Heart left ventricle (tissue), 16 donors: ENCODE data around the gene AKAP5. TPM values are rescaled to one million over a fixed set of nuclear protein-coding genes. Genes with fewer than 3 reads are reported as not detected.

Source experiments
- ATAC-seq, 4 donors: fragments of 200-7000 bp; cut with Tn5 transposase; one replicate each; pipeline ENCODE4 v1.9.1; 2020 to 2022; ENCODE audit warnings: moderate library complexity in 4 of 4, mild to moderate bottlenecking in 3 of 4, moderate number of reproducible peaks in 1 of 4
- DNase-seq, 5 donors: peaks; one replicate each; pipeline ENCODE4 v3.0.0-alpha.2; 2020
- H3K27ac ChIP-seq, 12 donors: fragments of 200-600 bp; sonication (generic) in 4 of 12; one replicate each; pipeline versions ENCODE4 v1.5.0 to v1.8.0; 2016 to 2022; ENCODE audit warnings: mild to moderate bottlenecking in 2 of 12
- H3K27me3 ChIP-seq, 9 donors: fragments of 200-600 bp; sonication (generic) in 2 of 9; one replicate each; pipeline versions ENCODE4 v1.5.1 to v1.8.0; 2016 to 2022; ENCODE audit warnings: mild to moderate bottlenecking in 3 of 9
- H3K36me3 ChIP-seq, 9 donors: fragments of 200-600 bp; sonication (generic) in 2 of 9; one replicate each; pipeline versions ENCODE4 v1.5.0 to v1.8.0; 2018 to 2022; ENCODE audit warnings: mild to moderate bottlenecking in 2 of 9
- H3K4me1 ChIP-seq, 12 donors: fragments of 200-600 bp; sonication (generic) in 4 of 12; one replicate each; pipeline versions ENCODE4 v1.5.0 to v1.8.0; 2016 to 2022; ENCODE audit warnings: mild to moderate bottlenecking in 3 of 12
- H3K4me3 ChIP-seq, 12 donors: fragments of 200-600 bp; sonication (generic) in 4 of 12; one replicate each; pipeline versions ENCODE4 v1.5.0 to v1.8.0; 2017 to 2022; ENCODE audit warnings: mild to moderate bottlenecking in 9 of 12, moderate library complexity in 4 of 12
- H3K9me3 ChIP-seq, 12 donors: fragments of 200-600 bp; sonication (generic) in 4 of 12; one replicate each; pipeline versions ENCODE4 v1.5.0 to v1.8.0; 2016 to 2022; ENCODE audit warnings: mild to moderate bottlenecking in 1 of 12
- CTCF ChIP-seq, 12 donors: fragments of 200-600 bp; sonication (generic) in 4 of 12; IDR thresholded peaks; one replicate each; pipeline versions ENCODE4 v1.5.0 to v1.8.0; 2018 to 2022; ENCODE audit warnings: antibody characterized with exemption in 12 of 12, mild to moderate bottlenecking in 5 of 12
- POLR2A ChIP-seq, 2 donors: fragments of 450-650 bp; IDR thresholded peaks; one replicate each; pipeline ENCODE4 v1.6.1; 2017; ENCODE audit warnings: antibody characterized with exemption in 2 of 2, mild to moderate bottlenecking in 2 of 2, moderate library complexity in 2 of 2
- WGBS, 4 donors: extraction: QIAGEN DNeasy Blood & Tissue Kit in 2 of 4; methylation state at CpG; one replicate each; pipeline versions ENCODE4 v1.1.5 to v1.1.7; 2013 to 2018; 5-methylcytosine and 5-hydroxymethylcytosine counted together
- intact Hi-C, 10 donors: fragments of 100-400 bp; cut with DNase I; formaldehyde crosslinking; loops; one replicate each; pipeline versions ENCODE4 v1.11.1 to v1.14.2; 2022
- polyA plus RNA-seq, 2 donors: library from polyadenylated mRNA; stranded (reverse); fragments of 200-250 nt; gene quantifications; one replicate each; pipeline ENCODE4 v1.2.3, GENCODE V29; 2013
- total RNA-seq, 9 donors: library from RNA; depleted of rRNA in 2 of 9; stranded (reverse); fragments of >200 nt in 2 of 9; fragmentation: NEBNext Ultra II Directional in 3 of 9; extraction: Animal tissue kit (Norgen Biotek cat#: 25700) in 3 of 9; gene quantifications; one replicate each; pipeline versions ENCODE4 v1.1.0 to v1.2.4, GENCODE V29; 2016 to 2023
- donor health status: ischemic (EF 13 %, LVEDD 7.1; RV severe dilation, severe dysfunction).
- donor health status: healthy with polysubstance abuse.
- donor health status: DM: no; HTN: yes; CAD: no.
- donor health status: DM: no; HTN: no; CAD: no.
- donor health status: ischemic (EF 25% LVEDD 6.9; RV normal size, moderate dysfunction).
- donor health status: ischemic (EF 25% LVEDD 5.7; RV mildly dilated, moderate dysfunction).
- donor health status: healthy.
- donor health status: DM: yes; HTN: yes; CAD: no.
- donor health status: ischemic (EF 35%, LVEDD 5.7; RV mildly dilated, moderate dysfunction).
- donor health status: nonischemic (EF 11% LVEDD 7.7; RV severe dilation, severe dysfunction).
- donor health status: DM: yes; HTN: yes; CAD: no.
- donor health status: PGD.
- donor health status: ischemic (EF 29% LVEDD 5.4; RV normal size, mild dysfunction).
- donor health status: nonischemic (EF 23%, LVEDD 6.1; RV moderate dilation, normal function).

AKAP5 gene
- total and polyA plus RNA-seq, 11 donors: 0.08 to 0.61 (median 0.16) TPM; not detected in 1

- TF ChIP-seq CTCF (IDR thresholded peaks at IDR 0.05) (no peak), POLR2A (IDR thresholded peaks at IDR 0.05) (no peak)
- intact Hi-C loops: no loop called here
- peak overlapping the region in 4 of 12 donors; percentile 11 to 78 (median 48) for H3K27ac ChIP-seq
- peaks cover 0 to 22% (median 12%) of the 10 kb centered on the region in 12 donors for H3K4me1 ChIP-seq
- H3K9me3 ChIP-seq: no peaks in the 10 kb centered on the region
- H3K27me3 ChIP-seq: no peaks in the 10 kb centered on the region
- 68 to 74% (median 69%) methylated on average over 7 of the region's 7 CpGs for WGBS, 4 donors
- no peak for DNase-seq
- no peak overlapping the region for H3K4me3 ChIP-seq
- peaks cover 0 to 72% (median 51%) of the 10 kb centered on the region in 9 donors for H3K36me3 ChIP-seq
- ATAC-seq: peak in 2 of 4 donors; percentile 38 to 67
Observed at GRCh38 chr14:64444984-64445845, 20.1 kb upstream of the AKAP5 start.

GRCh38 chr14:64447876-64448670, 17.2 kb upstream of the AKAP5 start:
- Histone ChIP-seq H3K4me1 (peaks cover 0 to 15% (median 0%) of the 10 kb centered on the region in 12 donors), H3K9me3 (no peaks in the 10 kb centered on the region), H3K36me3 (peaks cover 0 to 79% (median 62%) of the 10 kb centered on the region in 9 donors), H3K27me3 (no peaks in the 10 kb centered on the region), H3K4me3 (no peak overlapping the region), H3K27ac (peak overlapping the region in 1 of 12 donors; percentile 14)
- intact Hi-C loops: no loop called here
- no peak for TF ChIP-seq CTCF (IDR thresholded peaks at IDR 0.05)
- no peak for TF ChIP-seq POLR2A (IDR thresholded peaks at IDR 0.05)
- ATAC-seq (no peak), DNase-seq (no peak)
- 92 to 96% (median 94%) methylated on average over 5 of the region's 5 CpGs for WGBS, 4 donors

GRCh38 chr14:64450255-64450654, 15.0 kb upstream of the AKAP5 start:
- H3K4me1 ChIP-seq: peaks cover 0 to 7% (median 0%) of the 10 kb centered on the region in 12 donors
- no peaks in the 10 kb centered on the region for H3K27me3 ChIP-seq
- intact Hi-C loops: no loop called here
- TF ChIP-seq POLR2A (IDR thresholded peaks at IDR 0.05) (no peak), CTCF (IDR thresholded peaks at IDR 0.05) (no peak)
- DNase-seq (no peak), ATAC-seq (no peak)
- H3K9me3 ChIP-seq: no peaks in the 10 kb centered on the region
- 90 to 100% (median 93%) methylated on average over 2 of the region's 2 CpGs for WGBS, 4 donors
- no peak overlapping the region for H3K27ac ChIP-seq
- H3K36me3 ChIP-seq: peaks cover 0 to 86% (median 71%) of the 10 kb centered on the region in 9 donors
- H3K4me3 ChIP-seq: no peak overlapping the region

GRCh38 chr14:64454671-64455070, 10.6 kb upstream of the AKAP5 start:
- no peak for ATAC-seq
- H3K36me3 ChIP-seq: peaks cover 0 to 88% (median 67%) of the 10 kb centered on the region in 9 donors
- H3K4me1 ChIP-seq: no peaks in the 10 kb centered on the region
- TF ChIP-seq POLR2A (IDR thresholded peaks at IDR 0.05) (no peak), CTCF (IDR thresholded peaks at IDR 0.05) (no peak)
- H3K9me3 ChIP-seq: no peaks in the 10 kb centered on the region
- no peak overlapping the region for H3K4me3 ChIP-seq
- no peak overlapping the region for H3K27ac ChIP-seq
- intact Hi-C loops: no loop called here
- no peaks in the 10 kb centered on the region for H3K27me3 ChIP-seq
- WGBS, 4 donors: 83 to 95% (median 91%) methylated on average over 10 of the region's 10 CpGs
- no peak for DNase-seq
